ENCODE measurements around the gene ZNF366. TPM values are rescaled to one million over a fixed set of nuclear protein-coding genes. Genes with fewer than 3 reads are reported as not detected.

ZNF366 gene
- total RNA-seq, 1 donor from 2014 or later, result not detected

- H3K27me3 Mint-ChIP-seq (ENCODE audit: low read depth), result no peaks in the 10 kb centered on the region
- peaks cover 20% of the 10 kb centered on the region for H3K9me3 Mint-ChIP-seq (ENCODE audit: low read depth)
- peaks cover 8% of the 10 kb centered on the region for H3K36me3 Mint-ChIP-seq (ENCODE audit: low read depth)
- H3K4me3 Mint-ChIP-seq (ENCODE audit: unreplicated experiment), result no peak overlapping the region
- TF ChIP-seq, protein P1, sequence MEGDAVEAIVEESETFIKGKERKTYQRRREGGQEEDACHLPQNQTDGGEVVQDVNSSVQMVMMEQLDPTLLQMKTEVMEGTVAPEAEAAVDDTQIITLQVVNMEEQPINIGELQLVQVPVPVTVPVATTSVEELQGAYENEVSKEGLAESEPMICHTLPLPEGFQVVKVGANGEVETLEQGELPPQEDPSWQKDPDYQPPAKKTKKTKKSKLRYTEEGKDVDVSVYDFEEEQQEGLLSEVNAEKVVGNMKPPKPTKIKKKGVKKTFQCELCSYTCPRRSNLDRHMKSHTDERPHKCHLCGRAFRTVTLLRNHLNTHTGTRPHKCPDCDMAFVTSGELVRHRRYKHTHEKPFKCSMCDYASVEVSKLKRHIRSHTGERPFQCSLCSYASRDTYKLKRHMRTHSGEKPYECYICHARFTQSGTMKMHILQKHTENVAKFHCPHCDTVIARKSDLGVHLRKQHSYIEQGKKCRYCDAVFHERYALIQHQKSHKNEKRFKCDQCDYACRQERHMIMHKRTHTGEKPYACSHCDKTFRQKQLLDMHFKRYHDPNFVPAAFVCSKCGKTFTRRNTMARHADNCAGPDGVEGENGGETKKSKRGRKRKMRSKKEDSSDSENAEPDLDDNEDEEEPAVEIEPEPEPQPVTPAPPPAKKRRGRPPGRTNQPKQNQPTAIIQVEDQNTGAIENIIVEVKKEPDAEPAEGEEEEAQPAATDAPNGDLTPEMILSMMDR (IDR thresholded peaks at IDR 0.05), result no peak
- DNase-seq (ENCODE audit: low spot score), result no peak
- peaks cover 49% of the 10 kb centered on the region for H3K4me1 Mint-ChIP-seq (ENCODE audit: low read depth)
- peak overlapping the region; percentile 78 for H3K27ac Mint-ChIP-seq (ENCODE audit: unreplicated experiment)
Measured at GRCh38 chr5:72540759-72541438, 33.7 kb upstream of the ZNF366 start.

DNA sequence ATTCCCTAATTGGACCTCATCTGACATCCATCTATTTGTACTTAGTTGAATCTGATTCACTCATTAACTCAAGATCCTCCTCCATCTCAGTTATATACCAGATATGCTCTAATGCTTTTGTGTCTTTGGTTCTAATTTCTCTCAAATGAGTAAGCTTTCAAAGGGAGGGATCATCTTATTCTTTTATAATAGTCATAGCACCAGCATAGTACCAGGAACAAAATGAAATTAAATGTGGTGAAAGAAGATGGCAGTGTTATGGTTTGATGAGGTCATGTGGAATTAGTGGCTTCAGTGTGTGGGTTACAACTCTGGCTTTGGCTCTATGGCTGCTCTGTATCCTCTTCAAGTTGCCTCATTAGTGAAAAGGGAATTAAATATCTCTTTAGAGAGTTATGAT lies 32.5 kb upstream of the ZNF366 start:
- TF ChIP-seq, protein P1 (IDR thresholded peaks at IDR 0.05), result no peak

DNA sequence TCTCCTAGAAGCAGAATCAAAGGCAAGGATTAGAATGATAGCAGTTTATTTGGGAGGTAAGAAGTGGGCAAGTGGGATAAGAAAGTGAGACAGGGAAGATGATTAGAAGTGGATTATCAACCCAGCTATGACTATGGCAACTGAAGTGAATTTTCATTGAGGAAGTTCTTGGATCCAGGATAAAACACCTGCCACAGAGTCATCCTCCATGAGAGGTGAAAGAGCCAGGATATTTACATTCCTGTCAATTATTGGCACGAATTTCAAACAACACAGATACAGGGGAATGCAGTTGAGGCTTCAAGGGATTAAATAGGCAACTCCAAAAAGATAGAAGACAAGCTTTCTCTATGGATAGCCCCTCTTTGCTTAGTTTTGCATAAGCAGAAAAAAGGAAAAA lies 31.8 kb upstream of the ZNF366 start:
- no peaks in the 10 kb centered on the region for H3K27me3 Mint-ChIP-seq (ENCODE audit: low read depth)
- H3K27ac Mint-ChIP-seq (ENCODE audit: unreplicated experiment), result no peak overlapping the region
- peaks cover 2% of the 10 kb centered on the region for H3K36me3 Mint-ChIP-seq (ENCODE audit: low read depth)
- peaks cover 9% of the 10 kb centered on the region for H3K9me3 Mint-ChIP-seq (ENCODE audit: low read depth)
- H3K4me1 Mint-ChIP-seq (ENCODE audit: low read depth), result peaks cover 40% of the 10 kb centered on the region
- TF ChIP-seq, protein P1 (IDR thresholded peaks at IDR 0.05), result no peak
- no peak overlapping the region for H3K4me3 Mint-ChIP-seq (ENCODE audit: unreplicated experiment)
- no peak for DNase-seq (ENCODE audit: low spot score)

More for the DNA sequence above, 32.5 kb upstream of the ZNF366 start:
- DNase-seq (ENCODE audit: low spot score), result no peak
- no peak overlapping the region for H3K27ac Mint-ChIP-seq (ENCODE audit: unreplicated experiment)
- H3K27me3 Mint-ChIP-seq (ENCODE audit: low read depth), result no peaks in the 10 kb centered on the region
- H3K4me3 Mint-ChIP-seq (ENCODE audit: unreplicated experiment), result no peak overlapping the region
- H3K9me3 Mint-ChIP-seq (ENCODE audit: low read depth), result peaks cover 9% of the 10 kb centered on the region
- peaks cover 2% of the 10 kb centered on the region for H3K36me3 Mint-ChIP-seq (ENCODE audit: low read depth)
- H3K4me1 Mint-ChIP-seq (ENCODE audit: low read depth), result peaks cover 46% of the 10 kb centered on the region

DNA sequence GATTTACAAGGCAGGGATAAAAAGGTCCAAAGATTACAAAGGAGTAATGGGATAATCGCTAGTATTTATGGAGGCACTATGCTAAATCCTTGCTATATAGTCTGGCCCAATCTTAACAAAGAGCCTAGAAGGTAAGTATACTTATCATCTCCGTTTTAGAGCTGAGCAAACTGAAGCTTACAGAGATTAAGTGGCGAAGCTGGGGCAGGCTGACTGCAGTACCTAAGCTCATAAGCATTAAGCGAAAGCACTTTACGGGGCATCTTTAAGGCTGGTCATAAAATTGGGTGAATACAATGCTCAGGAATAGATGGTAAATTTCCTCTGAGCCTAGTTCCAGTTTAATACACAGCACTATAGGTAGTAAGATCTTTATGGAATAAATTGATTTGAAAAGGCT lies 30.0 kb upstream of the ZNF366 start:
- Mint-ChIP-seq H3K4me1 (ENCODE audit: low read depth) (peaks cover 23% of the 10 kb centered on the region), H3K27me3 (ENCODE audit: low read depth) (no peaks in the 10 kb centered on the region), H3K9me3 (ENCODE audit: low read depth) (peaks cover 9% of the 10 kb centered on the region), H3K36me3 (ENCODE audit: low read depth) (no peaks in the 10 kb centered on the region), H3K4me3 (ENCODE audit: unreplicated experiment) (no peak overlapping the region), H3K27ac (ENCODE audit: unreplicated experiment) (no peak overlapping the region)
- TF ChIP-seq, protein P1 (IDR thresholded peaks at IDR 0.05), result no peak
- no peak for DNase-seq (ENCODE audit: low spot score)

DNA sequence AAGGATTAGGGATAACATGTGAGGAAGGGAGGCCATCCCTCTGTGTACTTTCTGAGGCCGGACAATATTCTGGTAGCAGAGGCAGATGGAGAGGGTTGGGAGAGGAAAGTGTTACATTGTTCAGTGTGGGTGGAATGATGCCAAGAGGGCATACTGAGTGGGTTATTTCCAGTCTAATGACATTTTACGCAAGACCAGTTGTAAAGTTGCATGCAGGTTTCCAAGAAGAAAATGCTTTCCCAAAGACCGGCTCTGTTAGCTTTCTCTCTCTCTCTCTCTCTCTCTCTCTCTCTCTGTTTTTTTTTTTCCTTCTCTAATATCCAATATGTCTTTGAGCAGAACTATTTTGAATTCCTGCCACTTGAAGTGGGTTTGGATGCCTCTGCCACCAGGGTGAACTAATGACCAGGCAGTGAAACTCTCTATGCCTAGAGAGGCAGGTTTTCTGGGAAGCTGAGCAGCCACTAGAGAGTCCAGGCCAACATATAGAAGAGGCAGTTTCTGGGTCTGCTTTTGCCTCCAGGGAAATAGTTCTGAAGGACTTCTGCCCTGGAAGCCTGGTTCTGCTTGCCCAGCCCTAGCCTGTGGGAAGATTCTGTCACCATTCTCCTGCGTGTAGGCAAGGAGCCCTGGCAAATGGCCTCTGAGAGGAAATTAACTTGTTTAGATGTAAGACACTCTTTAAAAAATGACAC lies 24.4 kb upstream of the ZNF366 start:
- DNase-seq (ENCODE audit: low spot score), result no peak
- Mint-ChIP-seq H3K36me3 (ENCODE audit: low read depth) (no peaks in the 10 kb centered on the region), H3K4me3 (ENCODE audit: unreplicated experiment) (no peak overlapping the region), H3K27me3 (ENCODE audit: low read depth) (no peaks in the 10 kb centered on the region), H3K4me1 (ENCODE audit: low read depth) (peaks cover 13% of the 10 kb centered on the region), H3K27ac (ENCODE audit: unreplicated experiment) (peak overlapping the region; percentile 24), H3K9me3 (ENCODE audit: low read depth) (peaks cover 9% of the 10 kb centered on the region)
- TF ChIP-seq, protein P1 (IDR thresholded peaks at IDR 0.05), result peak; percentile 45
